D721Med (cell line): Measurements from ENCODE around the gene CHST3.
A peak's percentile ranks its signal among the peaks of the same experiment; 100 is the strongest.

ENCODE experiments used
- DNase-seq: peaks from one replicate; pipeline ENCODE4 v3.0.0; 2011; ENCODE audit warnings: low spot score; ENCODE audit not compliant: insufficient read length
- FAIRE-seq: peaks from 2 replicates; lab custom pipeline; 2011; peaks lifted over from hg19 to GRCh38; lab: Jason Lieb, UNC
- TF ChIP-seq, protein P1 (sequence below): IDR thresholded peaks from 2 replicates; pipeline ENCODE4 v1.5.1; 2012; ENCODE audit warnings: mild to moderate bottlenecking, control low read depth; ENCODE audit not compliant: insufficient read depth; ENCODE audit errors: missing control alignments

Gene CHST3

DNA sequence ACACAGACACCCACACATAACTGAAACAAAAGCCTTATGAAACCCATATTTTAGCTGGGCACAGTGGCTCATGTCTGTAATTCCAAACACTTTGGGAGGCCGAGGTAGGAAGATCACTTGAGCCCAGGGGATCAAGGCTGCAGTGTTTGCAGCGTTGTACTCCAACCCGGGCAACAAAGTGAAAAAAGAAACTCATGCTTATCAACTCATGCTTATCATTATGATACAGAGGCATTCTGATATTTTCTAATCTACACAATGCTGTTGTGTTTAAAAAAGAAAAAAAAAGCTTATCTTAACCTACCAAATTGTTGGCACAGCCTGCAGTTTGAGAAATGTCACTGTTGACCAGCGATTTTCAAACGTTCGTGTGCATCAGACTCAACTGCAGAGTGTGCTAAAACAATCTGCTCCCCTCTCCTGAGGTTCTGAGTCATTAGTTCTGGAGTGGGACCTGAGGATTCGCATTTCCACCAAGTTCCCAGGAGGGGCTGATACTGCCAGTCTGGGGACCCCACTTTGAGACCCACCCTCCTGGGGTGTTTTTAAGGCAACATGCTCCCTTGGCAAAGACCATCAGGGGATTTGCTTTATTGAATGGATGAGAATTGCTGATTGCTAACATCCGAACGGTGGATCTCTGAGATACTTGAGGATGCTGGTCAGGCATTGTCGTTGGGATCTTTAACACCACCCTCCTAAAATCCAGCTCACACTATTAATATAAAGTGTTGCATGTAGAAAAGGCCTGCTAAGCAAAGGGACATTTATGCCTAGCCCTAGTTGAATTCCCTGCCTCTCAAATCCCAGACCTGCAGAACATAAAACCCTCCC, 16.2 kb downstream of the CHST3 start:
- DNase-seq (peak; percentile 3), FAIRE-seq (no peak)
- TF ChIP-seq, protein P1, sequence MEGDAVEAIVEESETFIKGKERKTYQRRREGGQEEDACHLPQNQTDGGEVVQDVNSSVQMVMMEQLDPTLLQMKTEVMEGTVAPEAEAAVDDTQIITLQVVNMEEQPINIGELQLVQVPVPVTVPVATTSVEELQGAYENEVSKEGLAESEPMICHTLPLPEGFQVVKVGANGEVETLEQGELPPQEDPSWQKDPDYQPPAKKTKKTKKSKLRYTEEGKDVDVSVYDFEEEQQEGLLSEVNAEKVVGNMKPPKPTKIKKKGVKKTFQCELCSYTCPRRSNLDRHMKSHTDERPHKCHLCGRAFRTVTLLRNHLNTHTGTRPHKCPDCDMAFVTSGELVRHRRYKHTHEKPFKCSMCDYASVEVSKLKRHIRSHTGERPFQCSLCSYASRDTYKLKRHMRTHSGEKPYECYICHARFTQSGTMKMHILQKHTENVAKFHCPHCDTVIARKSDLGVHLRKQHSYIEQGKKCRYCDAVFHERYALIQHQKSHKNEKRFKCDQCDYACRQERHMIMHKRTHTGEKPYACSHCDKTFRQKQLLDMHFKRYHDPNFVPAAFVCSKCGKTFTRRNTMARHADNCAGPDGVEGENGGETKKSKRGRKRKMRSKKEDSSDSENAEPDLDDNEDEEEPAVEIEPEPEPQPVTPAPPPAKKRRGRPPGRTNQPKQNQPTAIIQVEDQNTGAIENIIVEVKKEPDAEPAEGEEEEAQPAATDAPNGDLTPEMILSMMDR = no peak

DNA sequence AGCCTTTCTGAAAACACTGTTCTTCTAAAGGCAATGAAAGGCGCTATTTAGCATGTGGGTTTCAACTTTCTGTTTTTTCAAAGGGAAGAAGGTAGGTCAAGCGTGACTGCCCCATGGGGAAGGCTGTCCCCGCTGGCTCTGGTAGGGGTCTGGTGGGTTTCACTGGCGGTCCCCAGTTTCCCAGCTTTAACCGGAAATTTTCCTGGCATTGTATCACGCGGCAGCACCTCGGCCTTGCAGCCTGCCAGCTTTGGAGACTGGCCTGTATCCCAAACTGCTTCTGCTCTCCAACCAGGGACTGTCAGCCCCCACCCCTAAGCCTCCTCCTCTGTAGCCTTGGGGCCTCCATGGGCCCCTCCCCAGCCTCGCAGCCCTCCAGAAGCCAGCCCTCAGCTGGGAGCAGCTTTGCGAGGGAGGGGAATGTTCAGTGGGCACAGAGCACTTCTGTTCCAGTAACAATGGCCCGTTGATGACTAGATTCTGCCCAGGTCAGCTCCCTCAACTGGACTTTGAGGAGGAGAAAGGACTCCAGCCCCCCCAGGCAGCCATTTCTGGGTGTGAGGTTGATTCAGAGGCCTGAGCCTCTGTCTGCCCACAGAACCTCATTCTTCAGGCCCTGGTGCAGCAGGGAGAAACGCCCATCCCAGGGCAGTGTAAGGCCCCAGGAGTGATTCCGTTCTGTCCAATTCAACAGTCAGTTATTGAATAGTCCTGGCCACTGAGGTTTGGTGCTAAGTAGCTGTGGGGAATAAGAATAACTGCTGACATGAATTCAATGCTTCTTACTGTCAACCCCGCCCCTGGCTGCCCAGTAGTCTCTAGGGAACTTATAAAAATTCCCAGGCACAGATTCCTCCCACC, 17.1 kb downstream of the CHST3 start:
- TF ChIP-seq, protein P1 = no peak
- DNase-seq (no peak), FAIRE-seq (no peak)

DNA sequence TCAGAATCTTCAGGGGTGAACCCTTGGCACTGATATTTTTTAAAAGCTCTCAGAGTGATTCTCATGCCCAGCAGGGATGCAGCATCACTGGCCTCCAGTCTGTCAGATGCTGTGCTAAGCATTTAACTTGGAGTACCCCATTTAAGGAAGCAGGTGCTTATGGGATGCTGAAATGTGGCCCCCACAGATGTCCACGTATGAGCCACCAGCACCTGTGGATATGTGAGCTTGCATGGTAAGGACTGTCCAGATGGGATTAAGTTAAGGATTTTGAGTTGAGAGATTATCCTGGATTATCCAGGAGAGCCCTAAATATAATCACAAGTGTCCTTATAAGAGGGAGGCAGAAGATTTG, 17.7 kb downstream of the CHST3 start:
- DNase-seq (no peak), FAIRE-seq (no peak)
- TF ChIP-seq, protein P1 = no peak

DNA sequence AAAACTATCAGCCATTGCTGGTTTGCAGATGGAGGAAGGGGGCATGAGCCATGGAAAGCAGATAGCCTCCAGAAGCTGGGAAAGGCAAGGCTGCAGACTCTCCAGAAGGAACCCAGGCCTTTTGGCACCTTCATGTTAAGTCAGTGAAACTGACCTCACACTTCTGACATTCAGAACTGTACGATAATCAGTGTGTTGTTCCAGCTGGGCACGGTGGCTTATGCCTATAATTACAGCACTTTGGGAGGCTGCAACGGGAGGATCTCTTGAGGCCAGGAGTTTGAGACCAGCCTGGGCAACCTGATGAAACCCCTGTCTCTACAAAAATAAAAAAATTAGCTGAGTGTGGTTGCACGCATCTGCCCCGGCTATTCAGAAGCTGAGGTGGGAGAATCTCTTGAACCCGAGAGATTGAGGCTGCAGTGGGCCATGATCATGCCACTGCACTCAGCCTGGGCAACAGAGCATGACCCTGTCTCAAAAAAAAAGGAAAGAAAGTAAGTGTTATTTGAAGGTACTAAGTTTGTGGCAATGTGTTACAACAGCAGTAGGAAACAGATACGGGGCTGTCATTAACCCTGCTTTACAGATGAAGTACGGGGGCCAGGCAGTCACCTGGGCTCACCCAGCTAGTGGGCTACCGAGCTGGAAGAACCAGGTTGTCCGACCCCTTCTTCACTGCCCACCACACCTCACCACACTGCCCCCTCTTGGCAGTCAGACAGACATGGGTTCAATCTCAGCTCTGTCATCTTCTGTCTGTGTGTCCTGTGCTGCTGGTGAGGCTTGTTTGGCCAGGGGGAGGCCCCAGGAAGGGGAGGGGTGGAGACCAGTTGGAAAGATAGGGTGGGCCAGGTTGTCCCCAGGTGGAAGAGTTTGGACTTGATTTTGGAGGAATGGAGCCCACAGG, 18.3 kb downstream of the CHST3 start:
- FAIRE-seq = no peak
- TF ChIP-seq, protein P1 = no peak

DNA sequence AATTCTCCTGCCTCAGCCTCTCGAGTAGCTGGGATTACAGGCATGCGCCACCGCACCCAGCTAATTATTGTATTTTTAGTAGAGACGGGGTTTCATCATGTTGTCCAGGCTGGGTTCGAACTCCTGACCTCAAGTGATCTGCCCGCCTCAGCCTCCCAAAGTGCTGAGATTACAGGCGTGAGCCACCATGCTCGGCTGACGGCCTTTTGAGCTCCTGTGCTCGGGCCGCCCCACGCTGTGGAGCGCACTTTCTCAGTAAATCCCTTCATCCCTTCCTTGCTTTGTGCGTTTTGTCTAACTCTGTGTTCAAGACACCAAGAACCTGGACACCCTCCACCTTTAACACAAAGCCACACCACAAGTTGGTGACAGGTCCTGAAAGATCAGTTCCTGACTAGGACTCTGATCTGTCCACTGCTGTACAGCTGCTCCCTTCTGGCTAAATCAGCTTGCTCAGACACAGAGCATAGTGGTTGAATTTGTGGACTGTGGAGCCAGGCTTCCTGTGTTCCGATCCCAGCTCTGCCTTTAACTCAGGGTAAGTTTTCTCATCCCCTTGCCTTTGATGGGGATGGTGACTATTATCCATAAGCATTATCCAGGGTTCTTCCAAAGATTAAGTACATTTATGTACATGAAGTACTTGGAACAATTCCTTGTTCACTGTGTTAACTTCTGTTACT, 20.1 kb downstream of the CHST3 start:
- no peak for FAIRE-seq
- no peak for DNase-seq
- TF ChIP-seq, protein P1 = no peak

More for the DNA sequence above, 18.3 kb downstream of the CHST3 start:
- no peak for DNase-seq

DNA sequence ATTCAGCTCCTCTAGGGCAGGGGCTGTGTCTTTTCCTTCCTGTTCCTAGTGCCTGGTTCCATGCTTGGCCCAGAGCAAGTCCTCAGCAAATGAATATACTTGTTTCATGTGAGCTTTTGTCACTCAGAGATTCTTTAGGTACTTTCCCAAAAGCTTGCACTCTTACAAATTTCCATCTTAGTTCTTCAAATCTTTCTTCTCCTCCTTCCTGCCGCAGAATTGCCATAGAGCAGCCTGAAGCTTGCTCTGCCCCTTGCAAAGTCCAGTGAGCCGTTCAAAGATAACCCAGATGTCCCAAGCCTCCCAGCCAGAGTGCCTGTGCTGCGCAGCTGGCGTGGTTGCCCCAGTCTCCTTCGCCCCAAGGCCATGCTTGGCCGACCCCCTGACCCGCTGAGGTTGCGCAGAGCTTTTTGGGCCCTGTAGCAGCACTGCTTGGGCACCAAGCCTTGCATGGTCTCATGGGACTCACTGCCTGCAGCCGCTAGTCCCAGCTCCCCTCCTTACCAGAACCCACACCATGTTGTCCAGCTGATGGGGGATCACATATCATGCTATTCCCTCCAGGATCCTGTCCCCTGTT, 20.7 kb downstream of the CHST3 start:
- TF ChIP-seq, protein P1 = no peak
- no peak for FAIRE-seq
- no peak for DNase-seq
